RWPE1 (cell line): Measurements from ENCODE around the gene C7orf57.

ENCODE experiments used
- CTCF ChIA-PET: fragments of 350-600 bp; sonication (Branson Sonifier 250); formaldehyde crosslinking; extraction: SDS; loops from one replicate; lab custom pipeline; 2021; lab: Yijun Ruan, JAX
- POLR2A ChIA-PET: fragments of 400-600 bp; formaldehyde crosslinking; extraction: SDS; loops from one replicate; lab custom pipeline; 2020; ENCODE audit warnings: antibody characterized with exemption; ENCODE audit not compliant: low non-redundant PET; lab: Yijun Ruan, JAX
- DNase-seq: peaks from one replicate; pipeline ENCODE4 v3.0.0; 2012; ENCODE audit warnings: low spot score
- H3K27ac ChIP-seq: fragments of 450-650 bp; 2 replicates; pipeline ENCODE4 v1.5.1; 2017
- TF ChIP-seq, protein P1 (sequence below): fragments of 450-650 bp; conservative IDR thresholded peaks from 2 replicates; pipeline ENCODE4 v1.5.1; 2017; ENCODE audit warnings: low read depth, mild to moderate bottlenecking

Gene C7orf57

DNA sequence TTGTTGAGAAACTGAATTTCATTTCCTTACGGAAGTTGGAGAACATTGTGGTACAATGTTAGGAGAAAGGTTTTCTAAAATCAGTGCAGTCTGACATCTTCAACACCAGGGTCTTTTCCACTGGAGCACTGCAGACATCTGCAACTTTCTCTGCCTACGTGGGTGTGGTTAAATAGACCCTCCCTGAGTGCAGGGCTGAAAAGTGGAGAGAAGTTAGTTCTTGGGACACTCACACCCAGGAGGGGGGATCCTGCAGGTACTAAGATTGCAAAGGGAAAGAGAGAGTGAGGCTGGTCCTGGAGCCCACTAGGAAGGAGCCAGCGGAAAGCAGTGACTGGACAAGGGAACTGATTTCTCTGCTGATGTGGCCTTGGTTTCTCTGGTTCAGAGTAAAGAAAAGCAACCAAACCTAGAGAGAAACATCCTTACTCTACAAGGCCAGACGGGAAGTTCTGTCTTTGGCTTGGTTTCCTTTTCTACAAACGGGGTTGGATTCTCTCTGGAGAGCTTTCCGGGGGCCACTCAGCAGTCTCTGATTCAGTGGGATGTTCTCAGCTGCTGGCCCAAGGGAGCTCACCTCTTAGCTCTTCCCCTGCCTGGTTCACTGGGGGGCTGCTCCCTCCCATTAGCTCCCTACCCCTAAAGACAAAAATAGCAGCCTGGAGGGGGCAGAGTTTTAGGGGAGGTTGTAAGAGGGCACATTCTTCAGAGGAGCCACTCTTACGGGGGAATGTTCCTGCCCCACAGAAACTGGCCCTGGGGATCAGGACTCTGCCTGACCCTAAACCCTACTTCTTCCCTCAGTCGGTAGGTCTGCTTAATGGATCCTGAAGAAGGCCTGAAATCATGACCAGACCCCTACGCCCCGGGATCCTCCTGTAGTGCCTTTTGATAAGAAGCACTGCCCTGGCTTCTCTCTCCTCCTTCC, 56.4 kb downstream of the C7orf57 start:
- TF ChIP-seq, protein P1, sequence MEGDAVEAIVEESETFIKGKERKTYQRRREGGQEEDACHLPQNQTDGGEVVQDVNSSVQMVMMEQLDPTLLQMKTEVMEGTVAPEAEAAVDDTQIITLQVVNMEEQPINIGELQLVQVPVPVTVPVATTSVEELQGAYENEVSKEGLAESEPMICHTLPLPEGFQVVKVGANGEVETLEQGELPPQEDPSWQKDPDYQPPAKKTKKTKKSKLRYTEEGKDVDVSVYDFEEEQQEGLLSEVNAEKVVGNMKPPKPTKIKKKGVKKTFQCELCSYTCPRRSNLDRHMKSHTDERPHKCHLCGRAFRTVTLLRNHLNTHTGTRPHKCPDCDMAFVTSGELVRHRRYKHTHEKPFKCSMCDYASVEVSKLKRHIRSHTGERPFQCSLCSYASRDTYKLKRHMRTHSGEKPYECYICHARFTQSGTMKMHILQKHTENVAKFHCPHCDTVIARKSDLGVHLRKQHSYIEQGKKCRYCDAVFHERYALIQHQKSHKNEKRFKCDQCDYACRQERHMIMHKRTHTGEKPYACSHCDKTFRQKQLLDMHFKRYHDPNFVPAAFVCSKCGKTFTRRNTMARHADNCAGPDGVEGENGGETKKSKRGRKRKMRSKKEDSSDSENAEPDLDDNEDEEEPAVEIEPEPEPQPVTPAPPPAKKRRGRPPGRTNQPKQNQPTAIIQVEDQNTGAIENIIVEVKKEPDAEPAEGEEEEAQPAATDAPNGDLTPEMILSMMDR, result no peak
- H3K27ac ChIP-seq, result peak overlapping the region; percentile 58
- DNase-seq, result no peak
- ChIA-PET POLR2A (no interaction called here), CTCF (interaction anchor here (1.1 kb wide), 1 partner anchor 104 kb away, joined by 3 read pairs; no protein-coding TSS in a partner anchor)

DNA sequence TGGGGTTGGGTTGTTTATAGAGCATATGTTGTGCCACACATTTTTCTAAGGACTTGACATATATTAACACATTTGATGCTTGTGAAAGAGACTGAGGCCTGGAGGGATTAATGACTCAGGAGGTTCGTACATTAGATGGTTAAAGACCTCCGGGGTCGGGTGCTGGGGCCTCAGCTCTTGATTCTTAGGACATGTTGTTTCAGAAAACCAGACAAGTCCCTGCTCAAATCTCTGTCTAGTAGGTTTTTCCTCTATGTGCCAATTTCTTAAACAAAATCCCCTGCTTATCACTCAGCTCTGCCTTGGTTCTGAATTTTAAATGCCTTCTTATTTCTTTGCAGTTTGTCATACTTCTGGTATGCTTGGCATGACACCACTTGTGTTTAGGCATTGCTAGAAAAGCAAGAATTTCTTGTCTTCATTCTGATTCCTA, 59.5 kb downstream of the C7orf57 start:
- DNase-seq, result peak; percentile 42
- peak overlapping the region; percentile 79 for H3K27ac ChIP-seq
- POLR2A ChIA-PET, result no interaction called here
- TF ChIP-seq, protein P1, result no peak
- CTCF ChIA-PET, result interaction anchor here (0.6 to 1.4 kb wide), 2 partner anchors 16 to 44 kb away, joined by 4 read pairs; no protein-coding TSS in a partner anchor

DNA sequence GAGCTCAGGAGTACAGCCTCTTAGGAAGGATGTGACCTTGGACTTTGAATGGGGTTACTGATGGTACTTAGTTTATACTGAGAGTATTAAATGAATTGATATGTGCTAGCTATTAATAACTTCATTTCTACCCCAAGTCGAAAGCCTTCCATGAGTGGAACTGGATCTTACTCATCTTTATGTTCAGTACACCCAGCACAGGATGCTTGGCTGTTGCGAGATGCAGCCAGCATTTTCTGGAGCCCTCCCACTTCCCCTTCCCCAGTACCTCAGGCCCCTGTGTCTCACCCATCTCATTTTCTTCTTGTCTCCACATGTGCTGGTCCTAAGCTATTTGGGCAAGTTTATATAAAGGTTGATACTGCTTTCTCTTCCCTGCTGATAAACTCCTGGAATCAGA, 60.9 kb downstream of the C7orf57 start:
- CTCF ChIA-PET, result interaction anchor here (1.0 to 1.4 kb wide), 2 partner anchors 14 kb away, joined by 3 to 4 read pairs; no protein-coding TSS in a partner anchor
- TF ChIP-seq, protein P1, result no peak
- H3K27ac ChIP-seq, result peak overlapping the region; percentile 79
- DNase-seq, result no peak
- POLR2A ChIA-PET, result no interaction called here

DNA sequence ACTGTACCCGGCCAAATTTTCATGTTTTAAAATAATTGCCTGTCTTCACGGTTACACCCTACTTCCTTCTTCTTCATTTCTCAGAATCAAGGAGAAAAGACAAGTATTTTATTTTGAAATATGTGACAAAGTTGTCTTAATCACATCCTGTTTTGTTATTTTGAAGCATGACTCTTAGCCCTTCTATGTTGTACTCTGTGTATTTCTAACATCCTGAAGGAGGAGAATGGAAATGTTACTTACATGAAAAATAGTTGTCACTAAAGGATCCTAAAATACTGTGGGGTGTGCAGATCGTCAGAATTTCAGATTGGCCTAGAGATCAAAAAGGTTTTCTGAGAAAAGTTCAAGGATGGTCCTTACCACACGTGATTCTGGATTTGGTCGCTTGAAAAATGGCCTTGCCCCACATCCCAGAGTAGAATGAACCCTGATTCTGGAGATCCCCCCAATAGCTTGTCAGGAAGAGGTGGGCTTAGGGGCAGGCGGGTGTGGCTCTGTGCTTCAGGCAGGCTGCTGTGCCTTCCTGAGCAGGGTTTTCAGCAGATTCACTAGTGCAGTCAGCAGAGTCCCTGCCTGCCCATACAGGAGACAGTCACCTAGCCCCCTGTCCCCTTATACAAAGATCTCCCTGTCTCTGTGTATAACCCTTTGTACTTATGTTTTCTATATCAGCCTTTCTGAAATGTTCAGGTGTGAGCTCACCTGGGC, 62.3 kb downstream of the C7orf57 start:
- ChIA-PET CTCF (interaction anchor here (0.6 to 1.2 kb wide), 2 partner anchors 10 to 13 kb away, joined by 3 to 4 read pairs; no protein-coding TSS in a partner anchor), POLR2A (no interaction called here)
- TF ChIP-seq, protein P1, result no peak
- peak overlapping the region; percentile 79 for H3K27ac ChIP-seq
- DNase-seq, result no peak

DNA sequence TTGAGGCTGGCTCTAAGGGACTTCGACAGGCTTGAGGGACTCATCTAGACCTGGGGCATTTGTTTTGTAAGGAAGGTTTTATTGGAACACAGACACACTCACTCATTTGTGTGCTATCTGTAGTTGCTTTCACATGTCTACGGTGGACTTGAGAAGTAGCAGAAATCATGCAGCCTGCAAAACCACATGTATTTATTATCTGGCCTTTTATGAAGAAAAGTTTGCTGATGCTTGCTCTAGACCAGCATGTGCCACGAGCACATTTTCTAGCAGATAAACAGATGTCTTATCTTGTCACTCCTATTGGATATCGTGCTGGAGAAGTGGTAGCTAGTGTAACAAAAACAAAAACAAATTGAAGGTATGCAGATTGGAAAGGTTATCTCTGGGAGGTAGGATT, 63.5 kb downstream of the C7orf57 start:
- no peak for DNase-seq
- TF ChIP-seq, protein P1, result no peak
- ChIA-PET CTCF (interaction anchor here (1.2 kb wide), 1 partner anchor 12 kb away, joined by 3 read pairs; no protein-coding TSS in a partner anchor), POLR2A (no interaction called here)
- H3K27ac ChIP-seq, result no peak overlapping the region

DNA sequence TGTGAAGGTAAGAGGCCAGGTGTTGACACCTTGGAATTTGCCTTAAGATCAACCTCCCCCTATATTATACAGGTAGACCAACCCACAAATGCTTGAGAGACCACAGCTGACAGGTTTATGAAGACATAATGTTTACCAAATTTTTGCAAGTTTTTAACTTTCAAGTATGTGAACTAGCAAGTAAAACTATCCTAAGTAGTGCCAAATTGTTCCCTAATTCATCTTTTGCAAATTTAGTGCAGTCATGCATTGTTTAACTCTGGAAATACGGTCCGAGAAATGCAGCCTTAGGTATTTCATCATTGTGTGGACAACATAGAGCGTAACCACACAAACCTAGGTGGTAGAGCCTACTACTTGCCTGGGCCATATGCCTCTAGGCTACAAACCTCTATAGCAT, 64.4 kb downstream of the C7orf57 start:
- POLR2A ChIA-PET, result no interaction called here
- H3K27ac ChIP-seq, result no peak overlapping the region
- CTCF ChIA-PET, result no interaction called here
- TF ChIP-seq, protein P1, result no peak
- DNase-seq, result no peak
